NB4 (cell line): ENCODE measurements around the gene RGS6.

Experiments
- DNase-seq: peaks from one replicate; pipeline ENCODE4 v3.0.0; 2010; ENCODE audit warnings: low read depth
- H3K4me3 ChIP-seq: one replicate; pipeline ENCODE4 v1.5.1; 2011; ENCODE audit warnings: mild to moderate bottlenecking, low read depth, low read length, moderate library complexity
- CTCF ChIP-seq: IDR thresholded peaks from one replicate; pipeline ENCODE4 v1.5.1; 2012; ENCODE audit warnings: low read depth, low read length
- MAX ChIP-seq: IDR thresholded peaks from 2 replicates; pipeline ENCODE4 v1.6.1; 2011; ENCODE audit warnings: low read depth, low read length
- MYC ChIP-seq: IDR thresholded peaks from 2 replicates; pipeline ENCODE4 v1.6.1; 2011; ENCODE audit warnings: low read depth, low read length
- POLR2A ChIP-seq: IDR thresholded peaks from 2 replicates; pipeline ENCODE4 v1.6.1; 2011; ENCODE audit warnings: mild to moderate bottlenecking; ENCODE audit not compliant: insufficient read length; ENCODE audit errors: extremely low read depth

RGS6 gene

GRCh38 chr14:72594099-72594901 is 662.1 kb downstream of the RGS6 start:
- TF ChIP-seq MYC (no peak), POLR2A (no peak), CTCF (no peak), MAX (no peak)
- H3K4me3 ChIP-seq, result no peak overlapping the region
- peak; percentile 67 for DNase-seq

- DNase-seq, result no peak
- no peak overlapping the region for H3K4me3 ChIP-seq
- TF ChIP-seq MYC (no peak), POLR2A (no peak), CTCF (no peak)
Observed at GRCh38 chr14:72595152-72595862, 663.1 kb downstream of the RGS6 start.

GRCh38 chr14:72597252-72598233 is 665.3 kb downstream of the RGS6 start:
- TF ChIP-seq MAX (no peak), CTCF (no peak)
- H3K4me3 ChIP-seq, result no peak overlapping the region
- no peak for DNase-seq

GRCh38 chr14:72598306-72598705 is 666.1 kb downstream of the RGS6 start:
- no peak for DNase-seq
- no peak overlapping the region for H3K4me3 ChIP-seq
- TF ChIP-seq MAX, result no peak
- no peak for TF ChIP-seq MYC
- no peak for TF ChIP-seq POLR2A
- TF ChIP-seq CTCF, result no peak

- TF ChIP-seq POLR2A, result no peak
- TF ChIP-seq MYC, result no peak
- no peak for TF ChIP-seq MAX
- no peak for TF ChIP-seq CTCF
- H3K4me3 ChIP-seq, result no peak overlapping the region
- DNase-seq, result peak; percentile 51
Observed at GRCh38 chr14:72599579-72600470, 667.6 kb downstream of the RGS6 start.
